NT2/D1 (cell line): Measurements from ENCODE around the gene CYP27C1.

ENCODE experiments used
- YY1 ChIP-seq: IDR thresholded peaks from 2 replicates; pipeline ENCODE4 v1.6.1; 2011; ENCODE audit not compliant: insufficient read length, insufficient read depth
- ZNF274 ChIP-seq: IDR thresholded peaks from 2 replicates; pipeline ENCODE4 v1.6.1; 2011; ENCODE audit warnings: mild to moderate bottlenecking, low read depth, low read length

DNA sequence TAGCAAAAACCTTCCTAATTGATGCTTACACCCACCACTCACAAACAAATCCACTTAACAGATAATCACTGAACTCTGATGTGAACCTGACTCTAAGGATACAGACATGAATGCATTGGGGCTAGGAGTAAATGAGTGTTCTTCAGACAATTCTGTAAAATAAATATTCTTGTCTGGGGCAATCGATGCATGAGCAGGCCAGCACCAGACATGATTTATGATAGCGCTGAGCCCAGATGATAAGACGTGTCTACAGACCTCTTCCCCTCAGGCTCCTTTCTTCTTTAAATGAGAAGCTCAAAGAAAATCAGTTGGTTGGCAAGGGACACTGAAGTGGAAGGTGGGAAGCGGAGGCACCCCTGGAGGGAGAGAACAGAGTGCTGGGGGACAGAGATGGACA, 85.9 kb downstream of the CYP27C1 start:
- TF ChIP-seq YY1 (no peak), ZNF274 (no peak)
